Measurements from ENCODE around the gene DHCR7. TPM values are rescaled to one million over a fixed set of nuclear protein-coding genes. Genes with fewer than 3 reads are reported as not detected.

The DHCR7 gene
- polyA plus RNA-seq, 1 donor from 2014 or later, result 30.1 TPM

DNA sequence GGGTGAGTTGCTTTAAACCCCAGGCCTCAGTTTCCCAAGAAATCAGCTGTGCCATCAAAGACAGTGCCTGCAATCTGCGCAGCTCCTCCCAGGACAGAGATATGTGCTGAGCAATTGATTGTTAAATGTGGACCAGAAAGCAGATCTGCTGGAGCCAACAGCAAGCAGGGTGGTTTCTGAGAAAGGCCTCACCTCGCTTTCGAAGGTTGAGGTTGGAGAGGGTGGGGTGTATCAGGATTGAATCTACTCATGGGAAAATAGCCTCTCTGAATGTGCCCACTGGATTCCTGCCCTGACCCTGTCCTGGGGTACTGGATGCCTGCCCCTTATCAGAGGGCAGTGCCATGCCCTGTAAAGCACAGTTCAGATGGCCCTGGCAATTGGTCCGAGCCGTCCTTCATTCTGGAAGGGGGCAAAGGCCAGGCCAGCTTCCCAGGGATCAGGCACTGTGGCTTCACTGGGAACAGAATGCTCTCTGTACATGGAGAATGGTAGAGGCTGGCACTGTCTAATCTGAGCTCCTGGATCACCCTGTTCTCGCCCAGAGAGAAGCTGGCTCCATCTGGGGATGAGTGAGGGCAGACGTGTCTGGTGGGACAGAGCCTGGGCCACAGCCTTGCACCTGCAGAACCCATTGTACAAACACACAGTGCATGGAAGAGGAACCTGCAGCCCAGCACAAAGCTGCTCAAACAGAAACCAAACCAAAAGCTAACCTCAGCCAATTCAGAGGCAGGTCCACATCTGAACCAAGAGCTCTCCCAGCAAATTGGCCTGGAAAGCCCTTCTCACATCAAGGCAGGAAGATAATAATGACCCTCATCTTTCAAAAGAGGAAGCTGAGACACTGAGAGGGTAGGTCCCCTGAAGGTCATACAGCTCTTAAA lies 15.2 kb downstream of the DHCR7 start:
- H3K4me2 ChIP-seq (ENCODE audit: low read length), result no peak overlapping the region
- no peaks in the 10 kb centered on the region for H3F3A ChIP-seq (ENCODE audit: insufficient read depth, low read length, poor library complexity, severe bottlenecking)
- H3K9me2 ChIP-seq (ENCODE audit: insufficient read depth, low read length), result no peaks in the 10 kb centered on the region
- H3K9me3 ChIP-seq (ENCODE audit: low read length), result no peaks in the 10 kb centered on the region
- no peaks in the 10 kb centered on the region for H3K79me2 ChIP-seq (replicated peaks; ENCODE audit: insufficient read depth, low read length)
- no peaks in the 10 kb centered on the region for H4K20me1 ChIP-seq (ENCODE audit: insufficient read depth)
- no peak overlapping the region for H2AFZ ChIP-seq (ENCODE audit: low read depth, low read length)
- no peak overlapping the region for H3K27ac ChIP-seq (ENCODE audit: low read length)
- no peaks in the 10 kb centered on the region for H3K36me3 ChIP-seq (ENCODE audit: insufficient read depth, low read length)
- H3K27me3 ChIP-seq (ENCODE audit: insufficient read depth, low read depth, low read length), result no peaks in the 10 kb centered on the region
- no peak overlapping the region for H3K9ac ChIP-seq (ENCODE audit: low read length)
- TF ChIP-seq EZH2 (IDR thresholded peaks at IDR 0.05; ENCODE audit: borderline replicate concordance, insufficient read depth, low read length, poor library complexity, severe bottlenecking) (no peak), RAD21 (conservative IDR thresholded peaks at IDR 0.05) (no peak), POLR2AphosphoS5 (IDR thresholded peaks at IDR 0.05) (no peak), EP300 (conservative IDR thresholded peaks at IDR 0.05; ENCODE audit: poor library complexity, severe bottlenecking) (no peak), CTCF (IDR thresholded peaks at IDR 0.05; ENCODE audit: poor library complexity, severe bottlenecking) (no peak)
- H3K4me3 ChIP-seq (ENCODE audit: low read length), result no peak overlapping the region

DNA sequence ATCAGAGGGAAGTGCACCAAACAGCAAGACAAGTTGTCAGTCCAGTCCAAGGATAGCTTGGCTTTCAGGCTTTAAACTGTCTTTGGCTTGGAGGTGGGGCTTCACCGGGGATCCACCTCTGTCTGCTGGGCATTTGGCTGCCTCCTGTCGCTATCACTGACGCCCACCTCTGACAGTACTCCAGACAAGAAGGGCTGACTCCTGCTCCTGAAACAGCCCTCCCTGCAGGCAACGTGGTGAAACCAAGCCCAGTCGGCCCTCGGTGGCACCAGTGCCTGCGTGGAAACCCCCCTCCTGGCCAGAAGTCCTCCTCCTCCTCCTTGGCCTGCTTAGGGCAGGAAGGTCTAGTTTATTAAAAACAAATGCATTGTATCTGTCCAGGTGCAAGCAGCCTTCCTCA lies 16.9 kb downstream of the DHCR7 start:
- Histone ChIP-seq H3K9ac (ENCODE audit: low read length) (no peak overlapping the region), H3K4me3 (ENCODE audit: low read length) (no peak overlapping the region), H3K36me3 (ENCODE audit: insufficient read depth, low read length) (no peaks in the 10 kb centered on the region), H3K79me2 (replicated peaks; ENCODE audit: insufficient read depth, low read length) (no peaks in the 10 kb centered on the region), H3F3A (ENCODE audit: insufficient read depth, low read length, poor library complexity, severe bottlenecking) (no peaks in the 10 kb centered on the region), H3K9me2 (ENCODE audit: insufficient read depth, low read length) (no peaks in the 10 kb centered on the region), H3K4me2 (ENCODE audit: low read length) (no peak overlapping the region), H2AFZ (ENCODE audit: low read depth, low read length) (no peak overlapping the region), H3K9me3 (ENCODE audit: low read length) (no peaks in the 10 kb centered on the region), H3K27me3 (ENCODE audit: insufficient read depth, low read depth, low read length) (no peaks in the 10 kb centered on the region), H3K27ac (ENCODE audit: low read length) (no peak overlapping the region), H4K20me1 (ENCODE audit: insufficient read depth) (no peaks in the 10 kb centered on the region)
- TF ChIP-seq RAD21 (conservative IDR thresholded peaks at IDR 0.05) (no peak), CTCF (IDR thresholded peaks at IDR 0.05; ENCODE audit: poor library complexity, severe bottlenecking) (no peak), REST (IDR thresholded peaks at IDR 0.05; ENCODE audit: borderline replicate concordance) (no peak)
